ENCODE measurements around the gene FAM149B1.

GRCh38 chr10:73206385-73206784 is 38.5 kb downstream of the FAM149B1 start:
- TF ChIP-seq ZNF8 (CRISPR knock-in tag; IDR thresholded peaks at IDR 0.05) (no peak), SNAI2 (CRISPR knock-in tag; IDR thresholded peaks at IDR 0.05) (no peak), PATZ1 (CRISPR knock-in tag; IDR thresholded peaks at IDR 0.05; ENCODE audit: borderline replicate concordance) (no peak), ARNTL (CRISPR knock-in tag; IDR thresholded peaks at IDR 0.05; ENCODE audit: borderline replicate concordance, low read depth) (no peak), BACH2 (CRISPR knock-in tag; IDR thresholded peaks at IDR 0.05; ENCODE audit: borderline replicate concordance) (no peak), RARB (CRISPR knock-in tag; IDR thresholded peaks at IDR 0.05) (no peak), TCF4 (CRISPR knock-in tag; IDR thresholded peaks at IDR 0.05; ENCODE audit: borderline replicate concordance) (no peak), ESRRG (CRISPR knock-in tag; IDR thresholded peaks at IDR 0.05) (no peak), ZFP3 (CRISPR knock-in tag; IDR thresholded peaks at IDR 0.05) (no peak), ZFP30 (CRISPR knock-in tag; IDR thresholded peaks at IDR 0.05) (no peak), ZNF565 (CRISPR knock-in tag; conservative IDR thresholded peaks at IDR 0.05; ENCODE audit: low read depth) (no peak), TOX (CRISPR knock-in tag; IDR thresholded peaks at IDR 0.05; ENCODE audit: borderline replicate concordance) (no peak)
- TF ChIP-seq, protein P1, sequence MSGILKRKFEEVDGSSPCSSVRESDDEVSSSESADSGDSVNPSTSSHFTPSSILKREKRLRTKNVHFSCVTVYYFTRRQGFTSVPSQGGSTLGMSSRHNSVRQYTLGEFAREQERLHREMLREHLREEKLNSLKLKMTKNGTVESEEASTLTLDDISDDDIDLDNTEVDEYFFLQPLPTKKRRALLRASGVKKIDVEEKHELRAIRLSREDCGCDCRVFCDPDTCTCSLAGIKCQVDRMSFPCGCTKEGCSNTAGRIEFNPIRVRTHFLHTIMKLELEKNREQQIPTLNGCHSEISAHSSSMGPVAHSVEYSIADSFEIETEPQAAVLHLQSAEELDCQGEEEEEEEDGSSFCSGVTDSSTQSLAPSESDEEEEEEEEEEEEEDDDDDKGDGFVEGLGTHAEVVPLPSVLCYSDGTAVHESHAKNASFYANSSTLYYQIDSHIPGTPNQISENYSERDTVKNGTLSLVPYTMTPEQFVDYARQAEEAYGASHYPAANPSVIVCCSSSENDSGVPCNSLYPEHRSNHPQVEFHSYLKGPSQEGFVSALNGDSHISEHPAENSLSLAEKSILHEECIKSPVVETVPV (CRISPR knock-in tag; IDR thresholded peaks at IDR 0.05): no peak

Measured in SK-N-SH treated with all-trans-retinoic acid at 6 μM for 48 hours (cell line).